GM18505 (cell line): ENCODE results near the gene ZBED4.
"Not testable (repeated sequence)": the region's sequence is repeated elsewhere in the genome, so short reads cannot be mapped to it uniquely, and the experiment has no call there.

Experiments used
- ATAC-seq: cut with Tn5 transposase; IDR thresholded peaks from one replicate; pipeline ENCODE4 v1.9.1; 2021; ENCODE audit not compliant: unreplicated experiment
- POLR2A ChIP-seq: IDR thresholded peaks from 4 replicates; pipeline ENCODE4 v1.6.1; 2011; ENCODE audit warnings: borderline replicate concordance; ENCODE audit not compliant: insufficient read depth, insufficient read length; ENCODE audit errors: extremely low read depth

ZBED4 gene

GRCh38 chr22:49852898-49853894, at the start of gene ZBED4:
Gene ZBED4, plus strand, starts transcription at chr22:49853844. Its CDS starts 29,819 bp downstream, at chr22:49883663.
- ATAC-seq = peak; percentile 76
- TF ChIP-seq POLR2A = peak; percentile 82

GRCh38 chr22:49807129-49807528, 46.5 kb upstream of the ZBED4 start:
- TF ChIP-seq POLR2A = no peak
- ATAC-seq = no peak

- no peak for TF ChIP-seq POLR2A
- ATAC-seq = no peak
Measured at GRCh38 chr22:49807780-49808708, 45.6 kb upstream of the ZBED4 start.

- TF ChIP-seq POLR2A = no peak
- ATAC-seq = no peak
Measured at GRCh38 chr22:49810363-49811019, 43.2 kb upstream of the ZBED4 start.

DNA sequence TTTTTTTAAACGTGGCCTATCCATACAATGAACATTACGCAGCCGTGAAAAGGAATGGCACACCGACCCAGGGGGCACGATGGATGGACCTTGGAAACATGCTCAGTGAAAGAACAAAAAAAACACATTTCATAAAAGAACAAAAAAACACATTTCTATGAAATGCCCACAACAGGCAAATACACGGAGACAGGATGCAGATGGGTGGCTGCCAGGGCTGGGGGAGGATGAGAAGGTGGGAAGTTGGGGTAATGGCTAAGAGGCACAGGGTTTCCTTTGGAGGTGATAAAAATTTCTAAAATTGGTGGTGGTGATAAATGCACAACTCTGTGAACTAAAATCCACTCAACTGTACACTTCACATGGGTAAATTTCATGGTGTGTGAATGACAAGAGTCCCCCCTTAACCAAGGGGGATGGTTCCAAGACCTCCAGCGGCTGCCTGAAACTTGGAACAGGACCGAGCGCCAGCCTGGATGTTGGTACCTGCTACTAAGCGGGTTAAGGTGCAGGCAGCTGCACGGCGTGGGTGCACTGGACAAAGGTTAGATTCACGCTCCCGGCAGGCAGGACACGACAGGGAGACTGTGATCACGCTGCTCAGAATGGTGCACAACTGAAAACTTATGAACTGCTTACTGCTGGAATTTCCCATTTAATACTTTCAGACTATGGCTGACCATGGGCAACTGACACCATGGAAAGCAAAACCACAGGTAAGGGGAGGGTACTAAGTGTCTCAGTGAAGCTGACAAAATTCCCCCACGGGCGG, 42.4 kb upstream of the ZBED4 start:
- no peak for TF ChIP-seq POLR2A
- ATAC-seq = no peak

DNA sequence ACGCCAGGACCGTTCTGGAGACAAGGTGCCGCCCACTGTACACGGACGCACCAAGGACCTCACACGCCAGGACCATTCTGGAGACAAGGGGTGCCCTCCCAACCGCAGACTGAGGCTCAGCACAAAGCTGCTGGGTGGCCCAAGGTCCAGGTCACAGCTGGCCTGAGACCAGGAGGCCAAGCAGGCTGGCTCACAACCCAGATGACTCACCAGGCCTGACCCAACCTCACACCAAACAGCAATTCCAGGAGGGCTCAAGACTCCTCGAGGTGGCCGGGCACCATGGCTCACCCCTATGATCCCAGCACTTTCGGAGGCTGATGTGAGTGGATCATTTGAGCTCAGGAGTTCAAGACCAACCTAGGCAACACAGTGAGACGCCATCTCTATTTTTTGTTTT, 40.8 kb upstream of the ZBED4 start:
- no peak for TF ChIP-seq POLR2A
- ATAC-seq = no peak

- TF ChIP-seq POLR2A = no peak
- ATAC-seq = no peak
Measured at GRCh38 chr22:49814164-49814686, 39.4 kb upstream of the ZBED4 start.

DNA sequence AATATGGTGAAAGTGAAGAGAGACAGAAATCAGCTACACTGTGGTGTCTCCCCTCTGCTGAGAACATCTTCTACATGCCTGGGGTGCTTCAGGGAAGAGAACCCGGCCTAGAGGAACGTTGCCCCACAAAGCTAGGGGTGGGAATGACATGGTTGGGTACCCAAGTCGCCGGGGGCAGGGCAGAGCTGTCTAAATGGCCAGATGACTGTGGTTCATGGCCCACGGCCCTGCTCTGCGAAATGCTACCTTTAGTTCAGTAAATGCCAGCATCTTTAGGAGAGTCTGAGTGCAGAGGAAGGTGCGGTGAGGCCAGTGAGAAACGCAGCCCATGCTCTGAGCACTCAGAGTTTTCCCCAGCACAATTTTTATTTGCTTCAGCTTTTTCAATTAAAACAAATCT, 38.8 kb upstream of the ZBED4 start:
- ATAC-seq = no peak
- no peak for TF ChIP-seq POLR2A

GRCh38 chr22:49815641-49816091, 38.0 kb upstream of the ZBED4 start:
- no peak for TF ChIP-seq POLR2A
- no peak for ATAC-seq

GRCh38 chr22:49817359-49817758, 36.3 kb upstream of the ZBED4 start:
- TF ChIP-seq POLR2A = no peak
- ATAC-seq = no peak

- no peak for ATAC-seq
- TF ChIP-seq POLR2A = no peak
Measured at GRCh38 chr22:49820984-49821383, 32.7 kb upstream of the ZBED4 start.

DNA sequence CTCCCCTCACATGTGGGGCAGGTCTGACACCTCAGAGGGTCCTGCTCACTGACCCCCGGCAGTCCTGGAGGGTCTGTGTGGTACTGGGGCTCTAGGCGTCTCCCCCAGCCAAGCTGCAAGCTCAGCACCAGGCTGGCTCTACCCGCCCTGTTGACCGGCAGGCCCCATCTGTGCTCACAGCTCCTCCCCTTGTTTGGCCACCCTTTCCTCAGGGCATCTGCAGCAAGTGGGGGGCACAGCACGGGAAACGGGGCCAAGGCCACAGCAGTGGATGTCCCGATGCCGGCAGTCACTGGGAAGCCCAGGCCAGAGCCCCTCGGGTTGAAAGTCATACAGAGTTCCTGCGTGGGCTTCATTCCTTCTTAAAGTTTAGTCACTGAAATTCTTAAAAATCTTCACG, 31.9 kb upstream of the ZBED4 start:
- not testable (repeated sequence) for ATAC-seq
